GM23338 (cell line): ENCODE data around the gene GPR39.

ENCODE experiments used
- CREB1 ChIP-seq: fragments of 250-450 bp; sonication (Bioruptor Pico); IDR thresholded peaks from 2 replicates; pipeline ENCODE4 v1.5.0; 2020; ENCODE audit warnings: low read depth, mild to moderate bottlenecking, moderate library complexity
- CTCF ChIP-seq, 2 experiments: fragments of 200-600 bp in 1 of 2; sonication (generic) in 1 of 2; conservative IDR thresholded peaks; 2 replicates each; pipeline versions ENCODE4 v1.5.1 to v1.6.1; 2016 to 2017; ENCODE audit warnings: antibody characterized with exemption in 2 of 2, low read depth in 2 of 2, mild to moderate bottlenecking in 2 of 2, moderate library complexity in 1 of 2
- ETS1 ChIP-seq: IDR thresholded peaks from 2 replicates; pipeline ENCODE4 v1.6.1; 2016; ENCODE audit warnings: antibody characterized with exemption
- EZH2 ChIP-seq: fragments of 200-600 bp; sonication (generic); IDR thresholded peaks from one replicate; pipeline ENCODE4 v1.8.0; 2017; ENCODE audit warnings: antibody characterized with exemption, mild to moderate bottlenecking, low read depth; ENCODE audit not compliant: unreplicated experiment
- EZH2phosphoT487 ChIP-seq: fragments of 200-600 bp; sonication (generic); IDR thresholded peaks from one replicate; pipeline ENCODE4 v1.8.1; 2018; ENCODE audit warnings: antibody characterized with exemption; ENCODE audit not compliant: unreplicated experiment
- JUNB ChIP-seq: IDR thresholded peaks from one replicate; pipeline ENCODE4 v1.6.1; 2016; ENCODE audit warnings: antibody characterized with exemption; ENCODE audit not compliant: unreplicated experiment
- NANOG ChIP-seq: IDR thresholded peaks from 2 replicates; pipeline ENCODE4 v1.6.1; 2016; ENCODE audit warnings: antibody characterized with exemption, borderline replicate concordance
- POLR2AphosphoS5 ChIP-seq: IDR thresholded peaks from 2 replicates; pipeline ENCODE4 v1.6.1; 2016; ENCODE audit warnings: antibody characterized with exemption, low read depth
- REST ChIP-seq: IDR thresholded peaks from one replicate; pipeline ENCODE4 v1.6.1; 2018; ENCODE audit warnings: antibody characterized with exemption; ENCODE audit not compliant: unreplicated experiment
- ZNF114 ChIP-seq: fragments of 250-450 bp; sonication (Bioruptor Pico); IDR thresholded peaks from 2 replicates; pipeline ENCODE4 v1.5.0; 2020; ENCODE audit warnings: mild to moderate bottlenecking, moderate library complexity
- ZNF331 ChIP-seq: fragments of 250-450 bp; sonication (Bioruptor Pico); IDR thresholded peaks from 2 replicates; pipeline ENCODE4 v1.5.0; 2020; ENCODE audit warnings: low read depth, mild to moderate bottlenecking, moderate library complexity

- TF ChIP-seq CREB1 (CRISPR knock-in tag) (no peak), CTCF (conservative IDR thresholded peaks at IDR 0.05; ENCODE audit: low read depth in 2 of 2) (peak; percentile 80 to 84), REST (no peak), POLR2AphosphoS5 (no peak), ZNF114 (CRISPR knock-in tag) (no peak), EZH2 (no peak), EZH2phosphoT487 (no peak), ETS1 (no peak), ZNF331 (CRISPR knock-in tag) (no peak), NANOG (no peak), JUNB (no peak)
Measured at GRCh38 chr2:132547090-132547687, 130.6 kb downstream of the GPR39 start.
